Measurements from ENCODE around the gene LSP1. TPM values are rescaled to one million over a fixed set of nuclear protein-coding genes. Genes with fewer than 3 reads are reported as not detected.

The LSP1 gene
- total and polyA plus RNA-seq, 4 donors, result 5.0 to 7.7 (median 5.7) TPM

GRCh38 chr11:1937616-1938342 is 84.9 kb downstream of the LSP1 start:
- 88% methylated on average over 35 of the region's 35 CpGs for WGBS
- Histone ChIP-seq H3K9ac (ENCODE audit: low read depth in 1 of 2, low read length in 2 of 2) (no peak overlapping the region), H3K36me3 (ENCODE audit: control insufficient read depth in 4 of 4, insufficient read depth in 3 of 4, low read depth in 1 of 4, low read length in 3 of 4) (no peaks in the 10 kb centered on the region), H3K4me3 (ENCODE audit: low read depth in 1 of 3, low read length in 3 of 3) (no peak overlapping the region), H3K9me3 (ENCODE audit: control insufficient read depth in 4 of 4, low read length in 3 of 4) (no peaks in the 10 kb centered on the region), H3K4me1 (ENCODE audit: control insufficient read depth in 4 of 4, insufficient read depth in 4 of 4, low read length in 3 of 4) (no peaks in the 10 kb centered on the region), H3K27me3 (ENCODE audit: control insufficient read depth in 4 of 4, insufficient read depth in 4 of 4, low read length in 3 of 4) (no peaks in the 10 kb centered on the region), H3K27ac (ENCODE audit: low read depth in 1 of 2, low read length in 2 of 2) (no peak overlapping the region)
- DNase-seq (ENCODE audit: low spot score), result no peak
- no peak for TF ChIP-seq SP1 (IDR thresholded peaks at IDR 0.05)
- TF ChIP-seq CTCF (IDR thresholded peaks at IDR 0.05; ENCODE audit: low read depth, low read length, missing input control), result no peak
- TF ChIP-seq FOXA2 (IDR thresholded peaks at IDR 0.05), result no peak
- TF ChIP-seq ATF3 (IDR thresholded peaks at IDR 0.05), result no peak
- TF ChIP-seq JUND (IDR thresholded peaks at IDR 0.05), result no peak
- no peak for TF ChIP-seq YY1 (IDR thresholded peaks at IDR 0.05)
- no peak for TF ChIP-seq ZBTB33 (IDR thresholded peaks at IDR 0.05)
- TF ChIP-seq HNF4G (IDR thresholded peaks at IDR 0.05), result no peak
- no peak for TF ChIP-seq NR2F2 (IDR thresholded peaks at IDR 0.05)
- no peak for TF ChIP-seq REST (IDR thresholded peaks at IDR 0.05)
- no peak for TF ChIP-seq MAX (IDR thresholded peaks at IDR 0.05)
- no peak for TF ChIP-seq HNF4A (conservative IDR thresholded peaks at IDR 0.05)
- TF ChIP-seq GABPA (IDR thresholded peaks at IDR 0.05 in 1 of 2, conservative IDR thresholded peaks at IDR 0.05 in 1 of 2), result no peak
- TF ChIP-seq RXRA (IDR thresholded peaks at IDR 0.05), result no peak
- TF ChIP-seq TAF1 (conservative IDR thresholded peaks at IDR 0.05), result no peak

All from liver (tissue), 9 donors.